Endothelial cell (in vitro differentiated cells): ENCODE measurements around the gene SLC16A13. TPM values are rescaled to one million over a fixed set of nuclear protein-coding genes. Genes with fewer than 3 reads are reported as not detected.

Experiments
- DNase-seq: peaks from one replicate; pipeline ENCODE4 v3.0.0; 2021; ENCODE audit warnings: low spot score
- H3K27ac Mint-ChIP-seq: one replicate; pipeline ENCODE4 v1.8.0; 2021; ENCODE audit warnings: mixed read lengths, inconsistent platforms; ENCODE audit not compliant: unreplicated experiment
- H3K27me3 Mint-ChIP-seq: one replicate; pipeline ENCODE4 v1.8.0; 2021; ENCODE audit warnings: mild to moderate bottlenecking, moderate library complexity, mixed read lengths, inconsistent platforms; ENCODE audit not compliant: unreplicated experiment
- H3K36me3 Mint-ChIP-seq: one replicate; pipeline ENCODE4 v1.8.0; 2021; ENCODE audit warnings: mild to moderate bottlenecking, low read depth, mixed read lengths, inconsistent platforms; ENCODE audit not compliant: unreplicated experiment
- H3K4me1 Mint-ChIP-seq: one replicate; pipeline ENCODE4 v1.8.0; 2021; ENCODE audit warnings: mild to moderate bottlenecking, mixed read lengths, inconsistent platforms; ENCODE audit not compliant: unreplicated experiment
- H3K4me3 Mint-ChIP-seq: one replicate; pipeline ENCODE4 v1.8.0; 2021; ENCODE audit warnings: mild to moderate bottlenecking, mixed read lengths, inconsistent platforms; ENCODE audit not compliant: unreplicated experiment
- H3K9me3 Mint-ChIP-seq: one replicate; pipeline ENCODE4 v1.8.0; 2021; ENCODE audit warnings: mixed read lengths, inconsistent platforms; ENCODE audit not compliant: unreplicated experiment
- CTCF ChIP-seq: fragments of 200-600 bp; sonication (generic); IDR thresholded peaks from one replicate; pipeline ENCODE4 v1.5.0; 2021; ENCODE audit warnings: antibody characterized with exemption; ENCODE audit not compliant: unreplicated experiment
- total RNA-seq: library from RNA; stranded (reverse); fragmentation: NEBNext Ultra II Directional; extraction: Animal tissue kit (Norgen Biotek cat#: 25700); gene quantifications from one replicate; pipeline ENCODE4 v1.2.1, GENCODE V29; 2021; ENCODE audit not compliant: unreplicated experiment

The SLC16A13 gene
- total RNA-seq, 1 donor from 2014 or later: 25.8 TPM

- H3K4me1 Mint-ChIP-seq: peaks cover 48% of the 10 kb centered on the region
- H3K36me3 Mint-ChIP-seq: peaks cover 24% of the 10 kb centered on the region
- H3K4me3 Mint-ChIP-seq: peak overlapping the region; percentile 98
- DNase-seq: no peak
- TF ChIP-seq CTCF: no peak
- H3K27ac Mint-ChIP-seq: peak overlapping the region; percentile 99
- no peaks in the 10 kb centered on the region for H3K9me3 Mint-ChIP-seq
- peaks cover 14% of the 10 kb centered on the region for H3K27me3 Mint-ChIP-seq
Observed at GRCh38 chr17:7011942-7012254, 23.9 kb upstream of the SLC16A13 start.

- peak; percentile 95 for TF ChIP-seq CTCF
- H3K4me3 Mint-ChIP-seq: peak overlapping the region; percentile 98
- H3K27ac Mint-ChIP-seq: peak overlapping the region; percentile 99
- no peaks in the 10 kb centered on the region for H3K9me3 Mint-ChIP-seq
- peak; percentile 96 for DNase-seq
- peaks cover 18% of the 10 kb centered on the region for H3K36me3 Mint-ChIP-seq
- peaks cover 70% of the 10 kb centered on the region for H3K4me1 Mint-ChIP-seq
- peaks cover 15% of the 10 kb centered on the region for H3K27me3 Mint-ChIP-seq
Observed at GRCh38 chr17:7014261-7014994, 21.4 kb upstream of the SLC16A13 start.

- Mint-ChIP-seq H3K27me3 (peaks cover 15% of the 10 kb centered on the region), H3K27ac (peak overlapping the region; percentile 94), H3K9me3 (no peaks in the 10 kb centered on the region), H3K36me3 (peaks cover 15% of the 10 kb centered on the region), H3K4me3 (peak overlapping the region; percentile 90), H3K4me1 (peaks cover 75% of the 10 kb centered on the region)
- no peak for DNase-seq
- peak; percentile 63 for TF ChIP-seq CTCF
Observed at GRCh38 chr17:7014995-7015958, 20.5 kb upstream of the SLC16A13 start.

GRCh38 chr17:7016418-7016817 lies 19.4 kb upstream of the SLC16A13 start:
- peaks cover 18% of the 10 kb centered on the region for H3K36me3 Mint-ChIP-seq
- H3K4me3 Mint-ChIP-seq: peak overlapping the region; percentile 60
- peaks cover 24% of the 10 kb centered on the region for H3K27me3 Mint-ChIP-seq
- DNase-seq: no peak
- TF ChIP-seq CTCF: no peak
- no peak overlapping the region for H3K27ac Mint-ChIP-seq
- no peaks in the 10 kb centered on the region for H3K9me3 Mint-ChIP-seq
- H3K4me1 Mint-ChIP-seq: peaks cover 77% of the 10 kb centered on the region
